ENCODE results near the gene RPS16. TPM values are rescaled to one million over a fixed set of nuclear protein-coding genes. Genes with fewer than 3 reads are reported as not detected.
A peak's percentile ranks its signal among the peaks of the same experiment; 100 is the strongest.

Gene RPS16
- 1,000 to 10,000 TPM; 1,698 to 1,720 TPM for total RNA-seq

DNA sequence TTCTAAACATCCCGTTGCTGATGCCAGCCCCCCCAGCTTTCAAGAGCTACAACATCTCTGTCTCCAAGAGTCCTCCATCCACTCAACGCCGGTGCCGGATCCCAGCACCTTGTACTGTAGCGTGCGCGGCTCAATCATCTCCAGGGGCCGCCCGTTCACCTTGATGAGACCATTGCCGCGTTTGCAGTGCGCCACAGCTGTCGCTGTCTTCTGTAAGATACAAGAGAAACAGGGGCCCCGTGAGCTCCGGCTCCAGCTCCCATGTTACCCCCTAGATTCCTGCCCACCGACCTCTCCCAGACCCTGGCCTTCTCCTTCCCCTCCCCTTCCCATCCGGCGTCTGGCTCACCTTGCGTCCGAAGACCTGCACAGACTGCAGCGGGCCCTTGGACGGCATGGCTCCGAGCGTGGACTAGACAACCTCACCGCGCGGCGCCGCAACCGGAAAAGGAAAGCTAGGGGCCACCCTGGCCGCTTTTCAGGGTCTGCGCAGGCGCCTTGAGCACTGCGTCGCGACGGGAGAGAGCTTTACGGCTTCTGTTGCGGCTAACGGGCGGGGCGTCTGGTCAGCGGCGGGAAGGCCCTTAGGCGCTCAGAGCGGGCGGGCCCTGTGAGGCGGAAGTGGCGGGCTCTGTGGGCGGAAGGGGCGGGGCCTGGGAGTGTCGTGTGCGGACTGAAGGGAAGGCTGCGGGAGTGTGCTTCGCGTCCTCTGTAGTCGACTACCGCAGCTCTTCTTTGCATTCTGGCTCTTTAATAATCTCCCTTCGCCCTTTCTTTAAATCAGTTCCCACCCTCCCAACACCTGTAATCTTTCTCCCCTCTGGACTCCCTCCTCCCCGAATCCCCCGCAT is at the start of gene RPS16:
Gene RPS16 (minus strand): TSS at position 451 of the 851 bp plus-strand sequence. CDS start 54 bp downstream, at position 397.
- Histone ChIP-seq H3K4me1 (peaks cover 3% of the 10 kb centered on the region), H3K36me3 (peaks cover 27% of the 10 kb centered on the region), H3K9me3 (no peaks in the 10 kb centered on the region), H3K27me3 (no peaks in the 10 kb centered on the region), H3K27ac (peak within 1 kb of the TSS; percentile 76), H3K9ac (ENCODE audit: low read depth in 2 of 2, low read length in 2 of 2) (peak within 1 kb of the TSS; percentile 93 to 95), H3K4me3 (peak within 1 kb of the TSS; percentile 93)
- peak; percentile 98 for DNase-seq
- intact Hi-C loops (cut with DNase I) = no loop called here
- TF ChIP-seq, protein P1, sequence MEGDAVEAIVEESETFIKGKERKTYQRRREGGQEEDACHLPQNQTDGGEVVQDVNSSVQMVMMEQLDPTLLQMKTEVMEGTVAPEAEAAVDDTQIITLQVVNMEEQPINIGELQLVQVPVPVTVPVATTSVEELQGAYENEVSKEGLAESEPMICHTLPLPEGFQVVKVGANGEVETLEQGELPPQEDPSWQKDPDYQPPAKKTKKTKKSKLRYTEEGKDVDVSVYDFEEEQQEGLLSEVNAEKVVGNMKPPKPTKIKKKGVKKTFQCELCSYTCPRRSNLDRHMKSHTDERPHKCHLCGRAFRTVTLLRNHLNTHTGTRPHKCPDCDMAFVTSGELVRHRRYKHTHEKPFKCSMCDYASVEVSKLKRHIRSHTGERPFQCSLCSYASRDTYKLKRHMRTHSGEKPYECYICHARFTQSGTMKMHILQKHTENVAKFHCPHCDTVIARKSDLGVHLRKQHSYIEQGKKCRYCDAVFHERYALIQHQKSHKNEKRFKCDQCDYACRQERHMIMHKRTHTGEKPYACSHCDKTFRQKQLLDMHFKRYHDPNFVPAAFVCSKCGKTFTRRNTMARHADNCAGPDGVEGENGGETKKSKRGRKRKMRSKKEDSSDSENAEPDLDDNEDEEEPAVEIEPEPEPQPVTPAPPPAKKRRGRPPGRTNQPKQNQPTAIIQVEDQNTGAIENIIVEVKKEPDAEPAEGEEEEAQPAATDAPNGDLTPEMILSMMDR (IDR thresholded peaks at IDR 0.05) = no peak

- no peak for DNase-seq
- no peak overlapping the region for H3K27ac ChIP-seq
- H3K9ac ChIP-seq (ENCODE audit: low read depth in 2 of 2, low read length in 2 of 2) = no peak overlapping the region
- no peaks in the 10 kb centered on the region for H3K36me3 ChIP-seq
- H3K9me3 ChIP-seq = no peaks in the 10 kb centered on the region
- TF ChIP-seq, protein P1 (IDR thresholded peaks at IDR 0.05) = no peak
- no peaks in the 10 kb centered on the region for H3K27me3 ChIP-seq
- no peaks in the 10 kb centered on the region for H3K4me1 ChIP-seq
- intact Hi-C loops (cut with DNase I) = no loop called here
- no peak overlapping the region for H3K4me3 ChIP-seq
Observed at GRCh38 chr19:39483141-39483540, 47.4 kb upstream of the RPS16 start.

GRCh38 chr19:39481676-39482075 is 45.9 kb upstream of the RPS16 start:
- intact Hi-C loops (cut with DNase I) = no loop called here
- peak overlapping the region; percentile 86 to 91 for H3K9ac ChIP-seq (ENCODE audit: low read depth in 2 of 2, low read length in 2 of 2)
- H3K9me3 ChIP-seq = no peaks in the 10 kb centered on the region
- H3K36me3 ChIP-seq = no peaks in the 10 kb centered on the region
- H3K4me1 ChIP-seq = no peaks in the 10 kb centered on the region
- TF ChIP-seq, protein P1 (IDR thresholded peaks at IDR 0.05) = no peak
- H3K27ac ChIP-seq = no peak overlapping the region
- H3K4me3 ChIP-seq = peak overlapping the region; percentile 87
- no peak for DNase-seq
- H3K27me3 ChIP-seq = no peaks in the 10 kb centered on the region

- TF ChIP-seq, protein P1 (IDR thresholded peaks at IDR 0.05) = no peak
- Histone ChIP-seq H3K4me1 (no peaks in the 10 kb centered on the region), H3K27ac (no peak overlapping the region), H3K36me3 (no peaks in the 10 kb centered on the region), H3K27me3 (no peaks in the 10 kb centered on the region), H3K9ac (ENCODE audit: low read depth in 2 of 2, low read length in 2 of 2) (peak overlapping the region; percentile 86 to 91), H3K9me3 (no peaks in the 10 kb centered on the region), H3K4me3 (peak overlapping the region; percentile 87)
- DNase-seq = no peak
- intact Hi-C loops (cut with DNase I) = no loop called here
Observed at GRCh38 chr19:39481229-39481545, 45.4 kb upstream of the RPS16 start.

DNA sequence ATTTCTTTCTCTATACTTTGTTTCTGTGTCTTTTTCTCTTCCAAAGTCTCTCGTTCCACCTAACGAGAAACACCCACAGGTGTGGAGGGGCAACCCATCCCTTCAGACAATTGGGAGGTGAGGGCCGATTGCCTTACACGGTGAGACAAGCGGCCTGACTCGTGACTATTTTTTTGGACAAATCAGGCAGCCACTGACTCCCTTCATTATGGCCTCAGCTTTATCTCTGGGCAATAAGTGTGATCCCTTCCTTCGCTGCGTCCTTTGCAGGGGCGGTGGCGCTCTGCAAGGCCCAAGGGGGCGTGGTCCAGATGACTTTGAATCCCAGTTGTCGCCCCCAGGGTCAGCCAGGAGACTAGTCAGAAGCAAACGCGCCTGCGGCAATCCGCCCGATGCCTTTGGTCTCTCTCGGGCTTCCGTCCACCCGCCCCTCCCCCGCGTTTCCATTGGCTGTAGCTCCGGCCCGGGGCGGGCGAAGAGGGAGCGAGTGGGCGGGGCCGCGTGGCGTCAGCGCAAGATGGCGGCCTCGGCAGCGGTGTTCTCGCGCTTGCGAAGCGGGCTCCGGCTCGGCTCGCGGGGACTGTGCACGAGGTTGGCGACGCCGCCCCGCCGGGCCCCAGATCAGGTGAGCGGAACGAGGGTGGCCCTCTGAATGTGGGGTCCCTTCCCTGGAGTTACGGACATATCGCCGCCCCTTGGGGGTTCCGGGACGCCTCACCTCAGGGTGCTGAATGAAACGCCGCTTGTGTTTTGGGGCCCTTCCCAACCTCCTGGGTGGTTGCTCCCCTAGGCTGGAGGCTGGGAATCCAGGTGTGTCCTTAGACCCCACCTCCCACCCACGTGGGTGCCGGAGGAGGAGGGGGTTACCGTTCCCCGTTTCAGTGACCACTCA is 44.8 kb upstream of the RPS16 start, which contains the start of gene TIMM50:
Gene TIMM50 (plus strand): TSS at position 502 of the 892 bp plus-strand sequence. CDS start 16 bp downstream, at position 518.
- H3K4me1 ChIP-seq = no peaks in the 10 kb centered on the region
- no peaks in the 10 kb centered on the region for H3K36me3 ChIP-seq
- H3K27ac ChIP-seq = peak within 1 kb of the TSS; percentile 60
- TF ChIP-seq, protein P1 (IDR thresholded peaks at IDR 0.05) = no peak
- no peaks in the 10 kb centered on the region for H3K9me3 ChIP-seq
- peak within 1 kb of the TSS; percentile 86 to 91 for H3K9ac ChIP-seq (ENCODE audit: low read depth in 2 of 2, low read length in 2 of 2)
- intact Hi-C loops (cut with DNase I) = no loop called here
- H3K27me3 ChIP-seq = no peaks in the 10 kb centered on the region
- peak; percentile 98 for DNase-seq
- peak within 1 kb of the TSS; percentile 87 for H3K4me3 ChIP-seq

Measured in colonic mucosa (tissue), 4 donors.